ENCODE results near the gene PPID.
"Not testable (repeated sequence)": the region's sequence is repeated elsewhere in the genome, so short reads cannot be mapped to it uniquely, and the experiment has no call there.

Gene PPID

DNA sequence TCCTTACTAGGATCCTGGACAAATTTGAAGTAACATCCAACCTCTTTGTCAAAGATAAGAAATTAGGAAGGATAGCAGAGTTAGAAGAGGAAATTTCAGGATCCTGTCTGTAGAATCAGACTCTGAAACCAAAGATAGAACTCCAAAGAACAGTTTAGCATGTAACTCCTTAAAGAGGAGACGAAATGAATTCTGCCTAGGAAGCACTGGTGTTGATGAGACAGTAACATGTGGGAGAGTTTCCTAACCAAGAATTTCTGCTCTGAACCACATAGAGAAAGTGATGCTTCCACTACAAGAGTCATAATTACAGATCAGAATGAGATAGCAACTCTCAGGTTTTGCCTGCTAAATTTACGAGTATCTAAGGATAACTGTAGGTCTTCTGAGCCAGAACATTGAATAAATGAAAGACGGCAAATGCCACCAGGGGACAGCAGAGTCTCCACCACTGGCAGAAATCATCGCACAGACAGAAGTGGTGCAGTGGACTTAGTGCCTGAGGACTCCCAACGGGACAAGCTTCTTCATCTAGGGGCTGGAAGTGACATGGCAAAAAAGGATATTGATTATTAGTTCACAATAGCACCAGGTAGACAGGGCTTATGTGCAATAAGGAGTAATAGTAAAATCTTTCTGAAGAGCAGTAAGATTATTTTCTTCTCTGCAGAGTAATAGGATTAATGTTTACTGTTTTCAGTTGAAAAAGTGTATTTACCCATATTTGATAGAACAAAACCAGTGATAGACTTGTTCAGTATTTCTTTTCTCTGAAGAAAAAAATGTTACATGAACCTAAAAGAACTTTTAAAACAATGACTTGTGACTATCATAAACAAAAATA lies 6.7 kb upstream of the PPID start:
- peak; percentile 62 for DNase-seq

DNA sequence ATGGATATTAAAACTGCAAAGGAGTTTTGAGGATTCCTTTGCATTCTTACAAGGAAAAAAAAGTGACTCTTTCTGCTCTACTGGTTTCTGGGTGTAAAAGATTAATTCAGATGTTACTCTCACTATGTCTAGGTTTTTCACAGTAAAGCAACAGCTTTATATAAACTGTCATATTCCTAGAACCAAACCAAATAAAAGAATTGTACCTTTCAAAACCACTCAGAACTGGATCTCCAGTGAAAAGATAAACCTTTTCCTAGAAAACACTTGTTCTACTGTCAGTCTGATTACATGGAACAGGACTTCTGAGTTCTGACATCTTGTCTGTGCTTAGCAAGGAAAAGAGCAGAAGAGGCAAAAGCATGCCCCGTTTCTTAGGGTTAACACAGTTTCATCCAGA lies 5.0 kb upstream of the PPID start:
- DNase-seq: no peak

DNA sequence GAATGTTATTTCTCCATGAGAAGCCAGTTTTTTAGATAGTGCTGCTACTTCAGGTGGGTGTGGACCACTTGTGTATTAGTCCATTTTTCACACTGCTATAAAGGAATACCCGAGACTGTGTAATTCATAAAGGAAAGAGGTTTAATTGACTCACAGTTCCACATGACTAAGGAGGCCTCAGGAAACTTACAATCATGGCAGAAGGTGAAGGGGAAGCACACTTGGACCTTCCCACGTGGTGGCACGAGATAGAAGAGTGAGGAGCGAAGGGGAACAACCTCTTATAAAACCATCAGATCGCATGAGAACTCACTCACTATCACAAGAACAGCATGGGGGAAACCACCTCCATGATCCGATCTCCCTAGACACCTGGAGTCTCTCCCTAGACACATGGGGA lies 3.4 kb upstream of the PPID start:
- DNase-seq: no peak

DNA sequence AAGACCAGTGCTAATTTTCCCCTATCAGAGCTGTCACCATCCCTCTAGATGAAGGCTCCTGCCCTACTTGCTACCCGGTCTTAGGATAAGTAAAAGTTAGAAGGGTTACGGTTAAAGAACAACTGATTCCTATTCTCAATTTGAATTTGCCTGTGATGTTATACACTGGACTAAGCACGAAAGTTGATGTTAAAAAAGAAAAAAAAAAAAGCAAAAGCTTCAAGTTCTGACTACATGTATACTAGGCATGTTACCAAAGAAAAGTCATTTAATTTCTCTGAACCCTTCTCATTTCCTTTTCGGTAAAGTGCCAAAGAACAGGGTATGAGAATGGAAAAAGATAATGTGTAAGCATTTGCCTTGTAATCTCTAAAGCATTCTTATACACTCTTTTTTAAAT lies 1.4 kb upstream of the PPID start:
- DNase-seq: no peak

DNA sequence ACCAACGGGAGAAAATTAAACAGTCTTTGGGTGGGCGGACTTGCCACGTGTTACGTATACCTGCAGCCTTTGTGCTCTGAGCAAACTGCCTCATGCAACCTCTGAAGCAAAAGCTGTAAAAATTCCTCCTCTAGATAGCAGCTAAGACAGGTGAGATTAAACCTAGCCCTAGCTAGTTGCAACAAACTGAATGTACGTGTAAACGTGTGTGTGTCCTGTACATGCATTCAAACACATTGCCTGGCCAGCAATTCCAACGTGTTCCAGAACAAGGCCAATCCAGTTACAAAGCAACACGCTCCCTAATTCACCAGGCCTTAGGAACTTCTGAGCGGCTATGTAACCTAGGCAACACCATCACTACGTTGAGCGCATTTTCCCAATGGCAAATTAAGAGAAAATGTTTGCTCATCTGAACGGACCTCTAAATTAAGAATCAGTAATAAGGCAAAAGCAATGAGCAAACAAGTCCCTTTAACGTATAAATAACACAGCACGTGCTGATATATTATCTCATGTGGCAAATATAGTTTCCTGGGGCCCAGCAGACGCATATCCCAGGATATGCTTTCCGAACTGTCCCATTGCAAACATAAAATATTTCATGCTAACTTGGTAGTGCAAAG lies 792 bp downstream of the PPID start:
- DNase-seq: peak; percentile 39

DNA sequence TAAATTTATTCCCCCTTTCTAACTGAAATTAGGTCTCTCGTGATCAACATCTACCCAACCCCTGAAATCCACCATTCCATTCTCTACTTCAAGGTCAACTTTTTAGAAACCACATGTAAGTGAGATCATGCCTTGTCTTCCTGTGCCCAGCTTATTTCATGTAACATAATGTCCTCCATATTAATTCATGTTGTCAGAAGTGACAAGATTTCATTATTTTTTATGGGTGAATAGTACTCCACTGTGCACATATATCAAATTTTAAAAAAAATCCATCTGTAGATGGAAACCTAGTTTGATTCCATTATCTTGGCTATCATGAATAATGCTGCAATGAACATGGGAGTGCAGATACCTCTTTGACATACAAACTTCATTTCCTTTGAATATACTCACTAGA lies 1.5 kb downstream of the PPID start:
- no peak for DNase-seq

DNA sequence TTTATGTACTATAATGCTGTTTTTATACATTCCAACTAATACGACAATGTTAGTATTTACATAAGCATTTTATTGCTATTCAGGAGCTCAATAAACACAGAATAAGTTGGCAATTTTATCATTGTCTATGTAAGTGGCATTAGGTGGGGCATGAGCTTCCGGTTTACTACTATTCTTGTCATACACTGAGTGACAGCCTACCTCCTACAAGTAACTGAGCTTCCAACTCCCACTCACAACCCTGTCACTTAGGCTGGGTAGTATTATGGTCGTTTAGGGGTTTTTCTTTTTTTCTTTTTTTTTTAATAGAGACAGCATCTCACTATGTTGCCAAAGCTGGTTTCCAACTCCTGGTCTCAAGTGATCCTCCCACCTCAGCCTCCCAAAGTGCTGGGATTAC lies 7.4 kb downstream of the PPID start:
- DNase-seq: no peak

DNA sequence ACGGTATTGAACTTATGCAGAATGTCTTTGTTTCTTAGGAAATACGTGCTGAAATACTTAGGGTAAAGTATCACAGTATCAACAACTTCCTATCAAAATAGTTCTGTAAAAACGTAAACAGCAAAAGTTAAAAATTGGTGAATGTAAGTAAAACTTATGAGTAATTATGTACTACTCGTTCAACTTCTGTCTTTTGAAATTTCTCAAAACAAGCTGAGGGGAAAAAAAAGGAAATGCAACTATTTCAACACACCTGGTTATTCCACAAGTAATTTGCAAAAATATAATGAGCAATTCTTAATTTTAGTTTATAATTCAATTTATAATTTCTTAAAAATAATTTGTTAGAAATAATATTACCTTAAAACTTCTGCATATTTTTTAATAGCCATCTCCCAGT lies 8.3 kb downstream of the PPID start:
- DNase-seq: no peak

DNA sequence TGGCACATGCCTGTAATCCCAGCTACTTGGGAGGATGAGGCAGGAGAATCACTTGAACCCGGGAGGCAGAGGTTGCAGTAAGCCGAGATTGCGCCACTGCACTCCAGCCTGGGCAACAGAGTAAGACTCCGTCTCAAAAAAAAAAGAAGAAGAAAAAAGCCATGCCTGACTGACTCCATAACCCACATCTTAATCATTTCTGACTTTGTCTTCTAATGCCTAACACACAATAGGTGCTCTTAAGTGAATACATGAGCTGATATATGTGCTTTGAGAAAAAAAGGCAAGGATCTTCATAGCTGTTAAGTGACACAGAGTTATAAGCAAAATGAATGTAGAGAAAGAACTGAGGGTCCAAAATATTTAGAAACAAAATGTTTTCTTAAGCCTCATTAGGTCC lies 10.6 kb downstream of the PPID start:
- not testable (repeated sequence) for DNase-seq

DNA sequence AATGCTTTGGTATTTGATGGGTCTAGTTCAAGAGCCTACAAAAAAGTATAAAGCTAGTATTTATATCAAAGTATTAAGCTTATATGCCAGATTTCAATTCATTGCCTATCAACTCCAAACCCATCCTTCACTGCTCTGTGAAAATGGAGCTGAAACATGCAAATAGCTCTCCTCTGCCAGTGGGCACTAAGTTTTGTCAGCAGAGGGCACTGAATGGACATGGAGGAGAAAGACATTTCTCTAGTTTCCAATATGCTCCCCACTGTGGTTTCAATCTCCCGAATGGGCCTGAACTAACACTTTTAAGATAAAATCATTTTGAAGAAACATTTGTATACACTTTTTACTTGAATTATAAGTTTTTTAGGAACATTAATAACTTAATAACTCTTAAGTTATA lies 12.4 kb downstream of the PPID start:
- DNase-seq: peak; percentile 2

DNA sequence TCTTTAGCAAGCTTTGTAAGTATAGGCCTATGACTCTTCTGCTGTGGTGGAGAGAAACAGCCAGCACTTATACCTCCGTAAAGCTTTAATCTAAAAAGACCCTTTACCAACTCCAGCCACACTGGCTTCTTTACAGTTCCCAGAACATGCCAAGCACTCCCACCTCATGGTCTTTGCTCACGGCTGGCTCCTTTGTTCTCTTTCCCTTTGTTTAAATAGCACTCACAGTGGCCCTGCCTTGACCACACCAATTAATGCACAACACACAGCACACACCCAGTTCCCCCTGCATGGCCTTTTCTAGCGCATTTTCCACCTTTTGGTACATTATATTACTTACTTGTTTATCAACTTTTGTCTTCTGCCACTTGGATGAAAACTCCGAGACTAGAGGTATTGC lies 18.9 kb downstream of the PPID start:
- DNase-seq: no peak

DNA sequence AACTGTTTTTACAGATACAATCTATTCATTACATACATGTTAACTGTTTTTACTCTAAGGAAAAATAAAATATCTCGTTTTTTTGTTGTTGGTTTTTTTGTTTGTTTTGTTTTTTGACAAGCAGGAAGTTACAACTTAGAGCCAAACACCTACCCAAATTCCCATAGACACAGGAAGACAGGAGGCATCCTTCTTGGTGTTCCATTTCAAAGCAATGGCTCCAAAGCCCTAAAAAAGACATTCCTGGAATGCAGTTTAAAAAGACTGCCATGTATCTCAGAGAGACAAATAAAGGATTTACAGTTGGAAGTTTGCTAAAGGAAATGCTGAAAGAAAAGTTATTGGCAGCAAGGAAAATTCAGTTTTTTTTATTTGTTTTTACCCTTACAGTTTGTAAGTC lies 34.4 kb downstream of the PPID start:
- DNase-seq: no peak

DNA sequence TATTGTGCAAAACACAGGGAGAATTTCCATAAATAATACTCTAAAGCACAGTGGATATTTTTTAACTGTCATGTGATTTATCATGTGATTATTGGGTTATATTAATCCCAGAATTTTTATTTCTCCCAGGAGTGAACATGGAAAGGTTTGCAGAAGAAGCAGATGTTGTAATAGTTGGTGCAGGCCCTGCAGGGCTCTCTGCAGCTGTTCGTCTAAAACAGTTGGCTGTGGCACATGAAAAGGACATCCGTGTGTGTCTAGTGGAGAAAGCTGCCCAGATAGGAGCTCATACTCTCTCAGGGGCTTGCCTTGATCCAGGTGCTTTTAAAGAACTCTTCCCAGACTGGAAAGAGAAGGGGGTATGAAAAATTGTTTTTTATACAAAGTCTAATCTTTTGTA lies 41.1 kb downstream of the PPID start:
- DNase-seq: no peak

DNA sequence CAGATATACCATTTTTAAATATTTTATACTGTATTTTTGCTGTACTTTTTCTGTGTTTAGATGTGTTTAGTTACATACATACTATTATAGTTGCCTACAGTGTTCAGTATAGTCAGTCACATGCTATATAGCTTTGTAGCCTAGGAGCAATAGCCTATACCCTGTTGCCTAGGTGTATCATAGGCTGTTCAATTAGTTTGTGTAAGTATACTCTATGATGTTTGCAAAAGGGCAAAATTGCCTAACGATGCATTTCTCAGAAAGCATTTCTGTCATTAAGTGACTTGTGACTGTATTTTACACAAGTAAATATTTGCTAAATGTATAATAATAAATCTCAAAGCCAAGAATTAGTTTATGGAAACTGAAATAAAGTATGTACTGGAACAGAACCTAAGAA lies 41.6 kb downstream of the PPID start:
- no peak for DNase-seq

DNA sequence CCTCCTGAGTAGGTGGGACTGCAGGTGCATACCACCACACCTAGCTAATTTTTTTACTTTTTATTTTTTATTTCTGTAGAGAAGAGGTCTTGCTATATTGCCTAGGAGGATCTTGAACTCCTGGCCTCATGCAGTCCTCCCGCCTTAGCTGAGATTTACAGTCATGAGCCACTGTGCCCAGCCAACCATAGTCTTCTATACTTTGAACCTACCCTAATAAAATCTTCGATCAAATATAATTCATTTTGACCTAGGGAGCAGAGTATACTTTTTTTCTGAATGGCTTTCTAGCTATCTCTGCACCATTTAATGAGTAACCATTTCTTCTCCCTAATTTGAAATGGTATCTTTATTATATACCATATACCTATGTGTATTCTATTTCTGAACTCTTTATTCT lies 44.4 kb downstream of the PPID start:
- DNase-seq: no peak

DNA sequence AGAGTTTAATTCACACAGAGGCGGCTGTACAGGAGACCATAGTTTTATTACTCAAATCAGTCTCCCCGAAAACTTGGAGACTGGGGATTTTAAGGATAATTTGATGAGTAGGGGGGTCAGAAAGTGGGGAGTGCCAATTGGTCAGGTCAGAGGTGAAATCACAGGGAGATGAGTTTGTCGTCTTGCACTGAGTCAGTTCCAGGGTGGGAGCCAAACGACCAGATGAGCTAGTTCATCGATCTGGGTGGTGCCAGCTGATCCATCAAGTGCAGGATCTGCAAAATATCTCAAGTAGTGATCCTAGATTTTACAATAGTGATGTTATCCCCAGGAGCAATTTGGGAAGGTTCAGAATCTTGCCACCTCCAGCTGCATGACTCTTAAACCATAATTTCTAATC lies 47.1 kb downstream of the PPID start:
- DNase-seq: no peak

DNA sequence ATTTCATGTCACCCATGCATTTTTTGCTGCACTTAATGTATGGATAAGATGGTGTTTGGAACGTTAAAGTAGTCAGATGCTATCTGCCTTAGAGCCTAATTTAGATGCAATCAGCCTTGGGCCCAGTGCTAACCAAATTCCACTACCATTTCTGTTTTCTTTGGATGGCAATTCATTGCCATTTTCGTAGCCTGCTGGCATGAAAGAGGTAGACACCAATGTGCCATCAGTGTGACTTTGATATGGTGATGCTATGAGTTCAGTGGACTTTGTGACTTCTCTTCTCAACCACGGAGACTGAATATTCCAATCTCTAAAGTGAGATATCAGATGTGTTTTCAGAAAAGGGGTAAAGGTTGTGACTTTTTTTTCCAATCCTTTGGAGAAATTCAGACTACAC lies 49.6 kb downstream of the PPID start:
- DNase-seq: no peak

DNA sequence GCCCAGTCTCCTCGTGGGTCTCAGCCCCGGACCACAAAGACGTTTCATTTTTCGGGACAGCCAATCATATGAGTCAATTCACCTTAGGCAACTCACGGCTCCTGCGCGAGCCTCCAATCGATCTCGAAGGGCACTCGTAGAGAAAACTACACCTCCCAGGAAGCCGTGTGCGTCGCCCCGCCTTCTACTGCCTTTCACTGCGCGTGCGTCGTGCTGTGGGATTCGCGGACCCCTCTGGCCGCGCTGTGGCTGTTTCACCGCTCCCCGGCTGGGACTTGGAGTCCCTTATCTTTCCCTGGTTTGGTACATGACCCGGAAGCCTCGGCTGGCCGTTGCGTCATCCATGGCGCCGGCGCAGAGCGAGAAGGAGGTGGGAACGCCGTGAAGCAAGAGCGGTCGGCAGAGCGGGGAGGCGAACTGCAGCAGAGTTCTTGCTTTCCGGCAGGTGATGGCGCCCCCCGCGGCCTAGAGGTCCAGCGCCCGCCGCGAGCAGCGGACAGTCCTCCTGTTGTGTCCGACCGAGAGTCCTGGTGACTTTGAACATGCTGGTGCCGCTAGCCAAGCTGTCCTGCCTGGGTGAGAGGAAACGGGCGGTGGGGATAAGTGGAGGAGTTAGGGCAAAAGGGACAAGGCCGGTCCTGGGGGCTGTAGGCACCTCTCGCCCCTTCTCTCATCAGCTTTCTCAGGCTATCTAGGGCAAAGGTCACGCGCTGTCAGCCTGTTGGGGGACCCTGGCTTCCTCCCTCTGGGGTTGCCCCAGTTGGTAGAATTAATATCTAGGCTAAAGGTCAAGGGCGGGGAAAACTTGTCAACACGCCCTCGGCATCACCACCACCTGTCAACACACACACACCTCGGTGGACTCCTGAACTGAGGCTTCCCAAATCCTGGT lies 51.0 kb downstream of the PPID start, which contains the start of gene ETFDH:
Gene ETFDH (plus strand): TSS at position 382 of the 892 bp plus-strand sequence. CDS start 161 bp downstream, at position 543.
- peak; percentile 100 for DNase-seq

DNA sequence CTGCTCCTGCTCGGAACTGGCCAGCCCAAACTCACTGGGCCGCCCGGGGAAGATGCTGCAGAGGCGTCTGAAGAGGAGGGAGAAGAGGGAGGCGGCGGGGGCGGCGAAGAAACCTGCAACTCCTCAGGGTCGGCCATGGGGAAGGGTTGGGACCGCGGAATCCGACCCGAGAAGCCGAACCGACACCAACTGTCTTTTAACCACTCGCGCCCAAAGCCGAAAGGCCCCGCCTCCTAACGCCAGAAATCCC lies 51.6 kb downstream of the PPID start, which contains the start of gene C4orf46:
Gene C4orf46 (minus strand): TSS at position 223 of the 250 bp plus-strand sequence. CDS start 86 bp downstream, at position 137.
- DNase-seq: no peak

DNA sequence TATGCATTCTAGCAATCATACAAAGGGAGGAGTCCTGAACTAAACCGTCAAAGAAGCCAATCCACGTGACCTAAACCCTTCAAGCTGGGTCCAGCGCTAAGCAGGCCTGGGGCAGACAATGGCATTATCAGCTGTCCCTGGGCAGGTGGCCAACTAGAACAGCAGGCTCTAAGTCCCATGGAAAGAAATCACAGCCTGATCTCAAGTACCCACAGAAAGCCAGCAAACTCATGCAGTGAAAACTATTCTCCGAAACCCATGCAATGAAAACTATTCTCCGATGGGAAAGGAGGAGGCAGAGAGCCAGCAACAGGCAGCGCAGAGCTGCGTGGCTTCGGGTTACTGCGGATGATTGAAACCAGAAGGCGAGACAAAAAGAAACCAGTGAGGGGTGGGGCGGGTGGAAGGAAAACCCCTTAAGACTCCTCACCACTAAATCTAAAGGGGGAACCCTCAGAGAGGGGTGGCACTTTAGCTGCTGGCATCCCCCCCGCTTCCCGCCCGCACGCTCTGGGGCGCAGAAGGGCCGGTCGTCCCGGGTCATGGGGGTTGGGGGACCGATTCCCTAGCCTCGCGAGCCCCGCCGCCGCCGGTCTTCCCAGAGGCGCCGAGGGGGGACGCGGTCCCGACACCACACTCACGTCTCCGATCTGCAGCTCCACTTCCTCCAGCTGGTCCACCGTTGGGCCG lies 52.1 kb downstream of the PPID start:
- peak; percentile 76 for DNase-seq

DNA sequence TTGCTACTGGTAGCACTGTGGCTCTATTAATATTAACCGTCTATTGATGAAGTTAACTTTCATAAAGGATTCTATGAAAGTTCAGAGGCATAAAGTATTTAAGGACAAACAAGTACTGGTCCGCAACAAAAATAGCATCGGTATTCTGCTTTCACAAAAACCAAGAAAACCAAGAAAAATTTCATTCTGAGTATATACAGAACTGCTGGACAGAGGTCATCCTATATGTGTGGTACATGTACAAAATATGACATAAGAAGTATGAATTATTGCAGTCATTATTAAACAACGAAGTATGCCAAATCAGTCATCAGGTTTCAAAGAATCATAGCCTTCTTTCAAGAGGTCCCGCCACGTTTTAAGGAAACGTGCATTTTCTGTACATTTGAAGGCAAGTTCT lies 53.9 kb downstream of the PPID start:
- no peak for DNase-seq

DNA sequence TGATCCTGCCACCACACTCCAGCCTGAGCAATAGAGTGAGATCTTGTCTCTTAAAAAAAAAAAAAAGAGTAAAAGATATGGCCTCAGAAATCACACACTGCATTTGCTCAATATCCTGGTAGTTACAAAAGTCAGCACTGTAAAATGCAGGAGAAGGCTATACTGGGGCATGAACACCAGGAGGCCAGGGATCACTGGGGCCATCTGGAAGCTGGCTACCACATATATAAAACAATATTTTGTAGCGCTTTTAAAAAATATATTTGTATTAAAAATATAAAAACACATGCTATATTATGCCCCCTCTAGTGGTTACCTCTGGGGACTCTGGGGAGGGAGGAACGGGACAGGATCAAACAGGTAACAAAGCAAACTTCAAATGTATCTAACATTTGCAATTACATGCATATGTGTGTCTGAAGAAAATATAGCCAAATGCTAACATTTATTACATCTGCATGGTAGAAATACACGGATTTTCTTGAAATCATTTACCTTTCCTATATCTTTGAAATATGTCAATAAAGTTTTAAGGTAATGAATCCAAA lies 55.5 kb downstream of the PPID start:
- DNase-seq: peak; percentile 5

DNA sequence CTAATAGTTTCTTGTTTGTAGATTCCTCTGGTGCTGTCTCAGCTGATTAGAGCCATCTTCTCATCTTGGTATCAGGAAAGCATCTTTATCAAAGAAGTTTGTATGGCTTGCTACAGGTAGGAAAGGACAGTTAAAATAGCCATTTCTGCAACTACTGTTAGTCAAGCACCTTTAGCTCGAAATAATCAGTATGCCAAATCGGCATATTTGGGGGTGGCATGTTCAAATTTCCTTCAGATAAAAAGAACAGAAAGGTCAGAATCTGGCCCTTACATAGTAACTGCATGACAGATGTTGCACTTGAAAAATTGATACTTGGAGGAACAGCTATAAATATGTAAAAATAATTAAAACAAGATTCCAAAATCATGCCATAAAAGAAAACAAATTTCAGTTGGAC lies 56.3 kb downstream of the PPID start:
- no peak for DNase-seq

All from fibroblast of skin of right quadriceps (primary cell).